ENCODE measurements around the gene CHST13.

CHST13 gene

DNA sequence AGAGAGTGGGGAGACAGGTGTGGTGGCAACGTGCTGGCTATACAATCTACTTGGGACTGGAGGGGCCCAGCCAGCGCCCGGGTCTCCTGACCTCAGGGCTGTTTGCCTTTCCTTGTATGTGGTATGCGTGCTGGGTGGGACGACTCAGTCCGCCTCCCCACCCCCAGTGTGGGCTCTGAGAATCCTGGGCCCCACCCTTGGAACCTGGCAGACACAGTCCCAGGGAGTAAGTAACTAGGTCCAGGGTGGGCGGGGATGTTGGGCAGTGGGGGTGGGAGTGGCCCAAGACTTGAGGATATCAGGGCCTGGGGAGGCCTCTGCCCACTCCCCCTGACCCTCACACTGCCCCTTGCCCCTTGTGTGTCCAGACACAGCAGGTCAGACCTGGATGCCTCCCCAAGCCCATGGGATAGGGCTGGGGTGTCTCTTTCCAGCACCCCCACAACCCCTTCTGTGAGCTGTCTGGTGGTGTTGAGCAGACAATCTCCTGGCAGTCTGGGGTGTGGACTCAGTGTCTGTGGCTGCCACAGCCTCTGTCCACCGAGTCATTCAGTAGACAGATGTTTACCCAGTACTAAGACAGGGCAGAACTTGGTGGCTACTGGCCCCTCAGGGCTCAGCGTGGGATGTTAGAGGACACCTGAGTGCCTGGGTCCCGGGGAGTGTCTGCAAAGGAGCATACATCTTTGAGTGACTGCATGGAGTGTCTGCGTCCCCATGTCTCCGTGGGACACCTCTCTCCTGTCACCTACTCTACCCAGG lies 1.3 kb downstream of the CHST13 start:
- peaks cover 0 to 6% of the 10 kb centered on the region in 2 experiments for H3K4me1 ChIP-seq (ENCODE audit: control insufficient read depth in 1 of 2, insufficient read depth in 2 of 2, low read length in 2 of 2)
- no peak overlapping the region for H3K27ac ChIP-seq (ENCODE audit: low read depth, low read length)
- no peak overlapping the region for H4K91ac ChIP-seq (ENCODE audit: low read depth, low read length)
- no peak overlapping the region for H3K4me2 ChIP-seq (ENCODE audit: low read length)
- no peak overlapping the region for H2BK5ac ChIP-seq (ENCODE audit: low read depth, low read length, poor library complexity)
- H3K4me3 ChIP-seq (ENCODE audit: low read depth, low read length) = no peak overlapping the region
- no peak overlapping the region for H3K4ac ChIP-seq (ENCODE audit: low read depth, low read length)
- H3K36me3 ChIP-seq (ENCODE audit: control insufficient read depth in 1 of 2, insufficient read depth in 2 of 2, low read length in 2 of 2) = no peaks in the 10 kb centered on the region
- no peak overlapping the region for H4K8ac ChIP-seq (ENCODE audit: low read depth, low read length)
- H3K79me1 ChIP-seq (ENCODE audit: low read length) = no peaks in the 10 kb centered on the region
- H3K23ac ChIP-seq (ENCODE audit: low read length) = no peak overlapping the region
- no peak overlapping the region for H2AFZ ChIP-seq (ENCODE audit: insufficient read depth, low read length, poor library complexity)
- no CpG with 5 or more reads among the region's 12 CpGs for WGBS (ENCODE audit: extremely low coverage, insufficient coverage, insufficient read length)
- DNase-seq = no peak
- no peak overlapping the region for H3K14ac ChIP-seq (ENCODE audit: low read length)
- H4K12ac ChIP-seq (ENCODE audit: low read depth, low read length) = no peak overlapping the region
- no peak overlapping the region for H2BK12ac ChIP-seq (ENCODE audit: low read length)
- no peak overlapping the region for H2BK120ac ChIP-seq (ENCODE audit: insufficient read depth, low read length, poor library complexity)
- no peak overlapping the region for H3K9ac ChIP-seq (ENCODE audit: low read length)
- no peak overlapping the region for H3K18ac ChIP-seq (ENCODE audit: low read length)
- H3K9me3 ChIP-seq (ENCODE audit: insufficient read depth, low read depth, low read length) = no peaks in the 10 kb centered on the region
- H3K79me2 ChIP-seq (ENCODE audit: control insufficient read depth, insufficient read depth, low read length, poor library complexity) = no peaks in the 10 kb centered on the region
- peaks cover 12% of the 10 kb centered on the region for H3K27me3 ChIP-seq (ENCODE audit: insufficient read depth, low read length)
- H2AK5ac ChIP-seq (ENCODE audit: low read length) = no peak overlapping the region

DNA sequence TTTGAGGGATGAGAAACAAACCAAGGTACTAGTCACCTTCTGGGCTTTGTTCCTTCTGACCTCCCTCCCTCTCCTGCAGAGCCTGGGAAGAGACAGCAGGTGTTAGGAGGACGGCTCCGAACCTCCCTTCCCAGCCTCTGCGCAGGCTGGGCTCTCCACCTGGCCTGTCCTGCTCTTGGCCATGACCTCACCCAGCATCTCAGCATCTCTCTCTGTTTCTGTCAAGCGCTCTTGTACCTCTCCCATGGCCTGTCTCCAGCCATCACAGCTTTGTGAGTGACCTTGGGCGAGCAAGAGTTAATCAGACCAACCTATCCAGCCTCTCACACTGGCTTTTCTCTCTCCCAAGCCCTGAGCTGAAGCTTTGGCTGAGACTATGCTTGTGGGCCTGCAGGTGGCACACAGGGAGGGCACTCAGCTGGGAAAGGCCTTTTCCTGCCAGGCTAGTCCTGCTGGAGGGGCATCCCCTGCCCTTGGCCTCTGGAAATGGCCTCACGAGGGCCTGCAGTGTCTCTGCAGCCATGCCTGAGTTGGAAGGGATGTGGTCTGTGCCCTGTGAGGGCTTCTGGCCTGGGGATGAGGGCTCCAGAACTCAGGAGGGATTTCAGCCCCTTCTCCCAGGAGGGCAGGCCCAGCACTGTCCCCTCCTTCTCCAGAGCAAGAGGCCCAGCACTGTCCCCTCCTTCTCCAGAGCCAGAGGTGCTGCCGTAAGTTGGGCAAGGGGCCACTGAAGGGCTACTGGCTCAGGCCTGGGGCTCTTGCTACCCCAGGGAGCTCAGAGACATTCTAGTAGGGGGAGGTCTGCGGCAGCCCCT lies 2.1 kb downstream of the CHST13 start:
- Histone ChIP-seq H3K9me3 (ENCODE audit: insufficient read depth, low read depth, low read length) (no peaks in the 10 kb centered on the region), H3K4ac (ENCODE audit: low read depth, low read length) (no peak overlapping the region), H3K4me3 (ENCODE audit: low read depth, low read length) (no peak overlapping the region), H3K36me3 (ENCODE audit: control insufficient read depth in 1 of 2, insufficient read depth in 2 of 2, low read length in 2 of 2) (no peaks in the 10 kb centered on the region), H3K18ac (ENCODE audit: low read length) (no peak overlapping the region), H3K4me1 (ENCODE audit: control insufficient read depth in 1 of 2, insufficient read depth in 2 of 2, low read length in 2 of 2) (peaks cover 0 to 6% of the 10 kb centered on the region in 2 experiments), H4K12ac (ENCODE audit: low read depth, low read length) (no peak overlapping the region), H2AK5ac (ENCODE audit: low read length) (no peak overlapping the region), H4K91ac (ENCODE audit: low read depth, low read length) (no peak overlapping the region), H3K79me2 (ENCODE audit: control insufficient read depth, insufficient read depth, low read length, poor library complexity) (no peaks in the 10 kb centered on the region), H3K27ac (ENCODE audit: low read depth, low read length) (no peak overlapping the region), H3K4me2 (ENCODE audit: low read length) (no peak overlapping the region), H3K14ac (ENCODE audit: low read length) (no peak overlapping the region), H2BK12ac (ENCODE audit: low read length) (no peak overlapping the region), H3K27me3 (ENCODE audit: insufficient read depth, low read length) (peaks cover 12% of the 10 kb centered on the region), H4K8ac (ENCODE audit: low read depth, low read length) (no peak overlapping the region), H3K9ac (ENCODE audit: low read length) (no peak overlapping the region), H2BK5ac (ENCODE audit: low read depth, low read length, poor library complexity) (no peak overlapping the region), H3K79me1 (ENCODE audit: low read length) (no peaks in the 10 kb centered on the region), H3K23ac (ENCODE audit: low read length) (no peak overlapping the region), H2AFZ (ENCODE audit: insufficient read depth, low read length, poor library complexity) (no peak overlapping the region), H2BK120ac (ENCODE audit: insufficient read depth, low read length, poor library complexity) (no peak overlapping the region)
- WGBS (ENCODE audit: extremely low coverage, insufficient coverage, insufficient read length) = no CpG with 5 or more reads among the region's 8 CpGs
- no peak for DNase-seq

DNA sequence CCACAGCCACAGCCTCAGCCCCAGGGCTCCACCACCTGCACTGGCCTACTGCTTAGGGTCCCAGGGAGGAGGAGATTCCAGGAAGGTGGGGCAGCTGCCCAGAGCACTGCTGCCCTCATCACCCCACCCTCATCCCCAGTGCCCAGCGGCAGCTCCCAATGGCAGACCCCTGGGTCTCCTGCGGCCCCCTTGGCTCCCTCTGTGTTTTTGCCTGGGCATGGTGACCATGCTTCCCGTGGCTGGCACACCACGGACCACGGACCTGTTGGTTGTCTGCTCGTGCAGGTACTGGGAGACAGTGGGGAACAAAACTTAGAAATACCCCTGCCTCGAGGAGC lies 2.7 kb downstream of the CHST13 start:
- Histone ChIP-seq H2AK5ac (ENCODE audit: low read length) (no peak overlapping the region), H2AFZ (ENCODE audit: insufficient read depth, low read length, poor library complexity) (no peak overlapping the region), H3K27me3 (ENCODE audit: insufficient read depth, low read length) (peaks cover 12% of the 10 kb centered on the region), H3K27ac (ENCODE audit: low read depth, low read length) (no peak overlapping the region), H3K4ac (ENCODE audit: low read depth, low read length) (no peak overlapping the region), H3K9me3 (ENCODE audit: insufficient read depth, low read depth, low read length) (no peaks in the 10 kb centered on the region), H3K36me3 (ENCODE audit: control insufficient read depth in 1 of 2, insufficient read depth in 2 of 2, low read length in 2 of 2) (no peaks in the 10 kb centered on the region), H3K4me3 (ENCODE audit: low read depth, low read length) (no peak overlapping the region), H2BK5ac (ENCODE audit: low read depth, low read length, poor library complexity) (no peak overlapping the region), H3K9ac (ENCODE audit: low read length) (no peak overlapping the region), H2BK120ac (ENCODE audit: insufficient read depth, low read length, poor library complexity) (no peak overlapping the region), H3K18ac (ENCODE audit: low read length) (no peak overlapping the region), H3K79me2 (ENCODE audit: control insufficient read depth, insufficient read depth, low read length, poor library complexity) (no peaks in the 10 kb centered on the region), H3K4me1 (ENCODE audit: control insufficient read depth in 1 of 2, insufficient read depth in 2 of 2, low read length in 2 of 2) (peaks cover 0 to 6% of the 10 kb centered on the region in 2 experiments), H4K12ac (ENCODE audit: low read depth, low read length) (no peak overlapping the region), H3K4me2 (ENCODE audit: low read length) (no peak overlapping the region), H4K91ac (ENCODE audit: low read depth, low read length) (no peak overlapping the region), H3K79me1 (ENCODE audit: low read length) (no peaks in the 10 kb centered on the region), H3K23ac (ENCODE audit: low read length) (no peak overlapping the region), H4K8ac (ENCODE audit: low read depth, low read length) (no peak overlapping the region), H2BK12ac (ENCODE audit: low read length) (no peak overlapping the region), H3K14ac (ENCODE audit: low read length) (no peak overlapping the region)
- DNase-seq = no peak
- no CpG with 5 or more reads among the region's 7 CpGs for WGBS (ENCODE audit: extremely low coverage, insufficient coverage, insufficient read length)

DNA sequence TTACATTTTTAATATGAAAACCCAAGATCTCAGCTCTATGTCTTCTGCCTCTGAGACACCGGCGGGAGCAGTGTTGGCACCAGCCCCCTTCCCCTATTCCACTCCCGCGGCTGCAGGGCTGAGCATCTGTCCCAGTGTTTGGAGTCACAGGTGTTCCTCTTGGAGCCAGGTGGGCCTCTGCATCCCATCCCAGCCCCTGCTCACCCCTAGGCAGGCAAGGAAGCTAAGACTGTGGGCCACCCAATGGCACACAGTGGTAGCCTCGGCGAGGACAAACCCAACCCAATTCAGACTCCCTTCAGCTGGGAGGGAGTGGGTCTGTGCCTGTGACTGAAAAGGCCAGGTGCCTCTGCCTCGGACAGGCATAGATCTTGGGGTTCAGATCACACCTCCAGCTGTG lies 3.1 kb downstream of the CHST13 start:
- H3K9me3 ChIP-seq (ENCODE audit: insufficient read depth, low read depth, low read length) = no peaks in the 10 kb centered on the region
- no peak overlapping the region for H2BK120ac ChIP-seq (ENCODE audit: insufficient read depth, low read length, poor library complexity)
- H4K8ac ChIP-seq (ENCODE audit: low read depth, low read length) = no peak overlapping the region
- H4K91ac ChIP-seq (ENCODE audit: low read depth, low read length) = no peak overlapping the region
- H3K23ac ChIP-seq (ENCODE audit: low read length) = no peak overlapping the region
- DNase-seq = no peak
- H2AK5ac ChIP-seq (ENCODE audit: low read length) = no peak overlapping the region
- H3K79me2 ChIP-seq (ENCODE audit: control insufficient read depth, insufficient read depth, low read length, poor library complexity) = no peaks in the 10 kb centered on the region
- no CpG with 5 or more reads among the region's 7 CpGs for WGBS (ENCODE audit: extremely low coverage, insufficient coverage, insufficient read length)
- peaks cover 12% of the 10 kb centered on the region for H3K27me3 ChIP-seq (ENCODE audit: insufficient read depth, low read length)
- no peak overlapping the region for H3K4me3 ChIP-seq (ENCODE audit: low read depth, low read length)
- no peak overlapping the region for H3K9ac ChIP-seq (ENCODE audit: low read length)
- H2BK5ac ChIP-seq (ENCODE audit: low read depth, low read length, poor library complexity) = no peak overlapping the region
- H3K36me3 ChIP-seq (ENCODE audit: control insufficient read depth in 1 of 2, insufficient read depth in 2 of 2, low read length in 2 of 2) = no peaks in the 10 kb centered on the region
- no peak overlapping the region for H3K27ac ChIP-seq (ENCODE audit: low read depth, low read length)
- H2BK12ac ChIP-seq (ENCODE audit: low read length) = no peak overlapping the region
- no peak overlapping the region for H3K14ac ChIP-seq (ENCODE audit: low read length)
- H4K12ac ChIP-seq (ENCODE audit: low read depth, low read length) = no peak overlapping the region
- no peak overlapping the region for H3K4ac ChIP-seq (ENCODE audit: low read depth, low read length)
- no peaks in the 10 kb centered on the region for H3K79me1 ChIP-seq (ENCODE audit: low read length)
- peaks cover 0 to 6% of the 10 kb centered on the region in 2 experiments for H3K4me1 ChIP-seq (ENCODE audit: control insufficient read depth in 1 of 2, insufficient read depth in 2 of 2, low read length in 2 of 2)
- no peak overlapping the region for H3K4me2 ChIP-seq (ENCODE audit: low read length)
- H2AFZ ChIP-seq (ENCODE audit: insufficient read depth, low read length, poor library complexity) = no peak overlapping the region
- H3K18ac ChIP-seq (ENCODE audit: low read length) = no peak overlapping the region

Measured in trophoblast cell (in vitro differentiated cells and primary cell).